ENCODE results near the gene HSPH1.

DNA sequence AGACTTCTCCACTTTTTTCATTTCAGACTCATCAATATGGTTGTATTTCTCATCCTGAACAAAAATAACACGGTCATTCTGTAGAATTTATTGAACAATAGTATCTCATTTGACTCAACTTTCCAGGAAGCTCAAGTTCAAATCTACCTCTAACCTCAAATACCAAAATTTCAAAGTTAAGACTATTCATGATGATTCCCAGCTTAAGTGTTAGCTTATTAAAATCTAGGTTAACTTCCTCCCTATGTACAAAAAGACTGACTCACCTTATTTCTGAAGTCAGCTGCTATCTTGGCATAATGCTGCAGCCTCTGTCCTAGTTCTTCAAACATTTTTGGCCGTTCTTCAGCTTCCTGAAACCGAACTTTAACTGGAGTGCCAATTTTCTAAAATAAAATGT, 23.2 kb downstream of the HSPH1 start:
- no peak for TF ChIP-seq EP300 (conservative IDR thresholded peaks at IDR 0.05; ENCODE audit: poor library complexity, severe bottlenecking)
- TF ChIP-seq, protein P1, sequence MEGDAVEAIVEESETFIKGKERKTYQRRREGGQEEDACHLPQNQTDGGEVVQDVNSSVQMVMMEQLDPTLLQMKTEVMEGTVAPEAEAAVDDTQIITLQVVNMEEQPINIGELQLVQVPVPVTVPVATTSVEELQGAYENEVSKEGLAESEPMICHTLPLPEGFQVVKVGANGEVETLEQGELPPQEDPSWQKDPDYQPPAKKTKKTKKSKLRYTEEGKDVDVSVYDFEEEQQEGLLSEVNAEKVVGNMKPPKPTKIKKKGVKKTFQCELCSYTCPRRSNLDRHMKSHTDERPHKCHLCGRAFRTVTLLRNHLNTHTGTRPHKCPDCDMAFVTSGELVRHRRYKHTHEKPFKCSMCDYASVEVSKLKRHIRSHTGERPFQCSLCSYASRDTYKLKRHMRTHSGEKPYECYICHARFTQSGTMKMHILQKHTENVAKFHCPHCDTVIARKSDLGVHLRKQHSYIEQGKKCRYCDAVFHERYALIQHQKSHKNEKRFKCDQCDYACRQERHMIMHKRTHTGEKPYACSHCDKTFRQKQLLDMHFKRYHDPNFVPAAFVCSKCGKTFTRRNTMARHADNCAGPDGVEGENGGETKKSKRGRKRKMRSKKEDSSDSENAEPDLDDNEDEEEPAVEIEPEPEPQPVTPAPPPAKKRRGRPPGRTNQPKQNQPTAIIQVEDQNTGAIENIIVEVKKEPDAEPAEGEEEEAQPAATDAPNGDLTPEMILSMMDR (IDR thresholded peaks at IDR 0.05; ENCODE audit: poor library complexity, severe bottlenecking) = no peak
- no peak for TF ChIP-seq POLR2AphosphoS5 (IDR thresholded peaks at IDR 0.05)
- no peak for TF ChIP-seq MXI1 (conservative IDR thresholded peaks at IDR 0.05; ENCODE audit: poor library complexity, severe bottlenecking)
- TF ChIP-seq EZH2 (IDR thresholded peaks at IDR 0.05; ENCODE audit: borderline replicate concordance, insufficient read depth, low read length, poor library complexity, severe bottlenecking) = no peak
- TF ChIP-seq TAF1 (IDR thresholded peaks at IDR 0.05; ENCODE audit: low read depth) = no peak
- TF ChIP-seq RAD21 (conservative IDR thresholded peaks at IDR 0.05) = no peak
- TF ChIP-seq, protein P2, sequence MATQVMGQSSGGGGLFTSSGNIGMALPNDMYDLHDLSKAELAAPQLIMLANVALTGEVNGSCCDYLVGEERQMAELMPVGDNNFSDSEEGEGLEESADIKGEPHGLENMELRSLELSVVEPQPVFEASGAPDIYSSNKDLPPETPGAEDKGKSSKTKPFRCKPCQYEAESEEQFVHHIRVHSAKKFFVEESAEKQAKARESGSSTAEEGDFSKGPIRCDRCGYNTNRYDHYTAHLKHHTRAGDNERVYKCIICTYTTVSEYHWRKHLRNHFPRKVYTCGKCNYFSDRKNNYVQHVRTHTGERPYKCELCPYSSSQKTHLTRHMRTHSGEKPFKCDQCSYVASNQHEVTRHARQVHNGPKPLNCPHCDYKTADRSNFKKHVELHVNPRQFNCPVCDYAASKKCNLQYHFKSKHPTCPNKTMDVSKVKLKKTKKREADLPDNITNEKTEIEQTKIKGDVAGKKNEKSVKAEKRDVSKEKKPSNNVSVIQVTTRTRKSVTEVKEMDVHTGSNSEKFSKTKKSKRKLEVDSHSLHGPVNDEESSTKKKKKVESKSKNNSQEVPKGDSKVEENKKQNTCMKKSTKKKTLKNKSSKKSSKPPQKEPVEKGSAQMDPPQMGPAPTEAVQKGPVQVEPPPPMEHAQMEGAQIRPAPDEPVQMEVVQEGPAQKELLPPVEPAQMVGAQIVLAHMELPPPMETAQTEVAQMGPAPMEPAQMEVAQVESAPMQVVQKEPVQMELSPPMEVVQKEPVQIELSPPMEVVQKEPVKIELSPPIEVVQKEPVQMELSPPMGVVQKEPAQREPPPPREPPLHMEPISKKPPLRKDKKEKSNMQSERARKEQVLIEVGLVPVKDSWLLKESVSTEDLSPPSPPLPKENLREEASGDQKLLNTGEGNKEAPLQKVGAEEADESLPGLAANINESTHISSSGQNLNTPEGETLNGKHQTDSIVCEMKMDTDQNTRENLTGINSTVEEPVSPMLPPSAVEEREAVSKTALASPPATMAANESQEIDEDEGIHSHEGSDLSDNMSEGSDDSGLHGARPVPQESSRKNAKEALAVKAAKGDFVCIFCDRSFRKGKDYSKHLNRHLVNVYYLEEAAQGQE (IDR thresholded peaks at IDR 0.05; ENCODE audit: borderline replicate concordance) = no peak

Measured in neural cell (in vitro differentiated cells).